ENCODE data around the gene LRRN1.

The LRRN1 gene

GRCh38 chr3:3816034-3816433, 16.8 kb downstream of the LRRN1 start:
- H3K9me3 ChIP-seq (ENCODE audit: insufficient read depth, low read length) = no peaks in the 10 kb centered on the region
- H2AFZ ChIP-seq (ENCODE audit: low read depth, low read length) = no peak overlapping the region
- no peak overlapping the region for H3K27ac ChIP-seq (ENCODE audit: low read length)
- peaks cover 6% of the 10 kb centered on the region; the same call in 1 of the 2 replicates for H3K27me3 ChIP-seq (ENCODE audit: low read depth, low read length)
- no peaks in the 10 kb centered on the region for H3K79me2 ChIP-seq (ENCODE audit: low read length)
- no peaks in the 10 kb centered on the region for H4K20me1 ChIP-seq (ENCODE audit: insufficient read depth, low read length)
- TF ChIP-seq CTCF (IDR thresholded peaks at IDR 0.05; ENCODE audit: low read depth, low read length) (no peak), EZH2phosphoT487 (IDR thresholded peaks at IDR 0.05; ENCODE audit: low read depth) (no peak)
- no peak overlapping the region for H3K4me3 ChIP-seq (ENCODE audit: low read length)
- H3K4me2 ChIP-seq (ENCODE audit: low read length) = no peak overlapping the region
- no peaks in the 10 kb centered on the region for H3K4me1 ChIP-seq (ENCODE audit: low read length)
- H3K9ac ChIP-seq (ENCODE audit: low read length) = no peak overlapping the region
- no peaks in the 10 kb centered on the region for H3K36me3 ChIP-seq (replicated peaks; ENCODE audit: low read depth, low read length)

DNA sequence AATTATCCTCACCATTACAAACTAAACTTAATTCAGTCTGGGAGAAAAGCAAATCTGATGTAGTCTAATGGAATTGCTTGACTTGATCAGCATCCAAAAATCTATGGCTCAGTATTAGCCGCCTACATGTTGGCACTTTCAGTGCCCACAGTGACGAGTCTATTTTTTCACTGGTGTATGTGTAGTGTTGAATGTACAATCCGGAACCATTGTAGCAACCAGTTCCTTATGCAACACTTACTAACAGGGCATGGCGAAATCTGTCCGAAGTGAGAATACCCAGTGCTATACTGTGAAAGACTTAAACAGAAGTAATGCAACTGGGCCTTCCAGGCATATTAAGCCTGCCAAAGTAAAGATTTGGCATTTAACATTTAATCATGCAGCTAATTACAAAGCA, 18.6 kb downstream of the LRRN1 start:
- TF ChIP-seq CTCF (IDR thresholded peaks at IDR 0.05; ENCODE audit: low read depth, low read length) (no peak), EZH2phosphoT487 (IDR thresholded peaks at IDR 0.05; ENCODE audit: low read depth) (no peak)
- Histone ChIP-seq H2AFZ (ENCODE audit: low read depth, low read length) (no peak overlapping the region), H3K4me3 (ENCODE audit: low read length) (no peak overlapping the region), H3K4me1 (ENCODE audit: low read length) (no peaks in the 10 kb centered on the region), H3K9me3 (ENCODE audit: insufficient read depth, low read length) (no peaks in the 10 kb centered on the region), H3K4me2 (ENCODE audit: low read length) (no peak overlapping the region), H3K79me2 (ENCODE audit: low read length) (no peaks in the 10 kb centered on the region), H3K27me3 (ENCODE audit: low read depth, low read length) (no peaks in the 10 kb centered on the region), H4K20me1 (ENCODE audit: insufficient read depth, low read length) (no peaks in the 10 kb centered on the region), H3K27ac (ENCODE audit: low read length) (no peak overlapping the region), H3K36me3 (replicated peaks; ENCODE audit: low read depth, low read length) (no peaks in the 10 kb centered on the region), H3K9ac (ENCODE audit: low read length) (no peak overlapping the region)

DNA sequence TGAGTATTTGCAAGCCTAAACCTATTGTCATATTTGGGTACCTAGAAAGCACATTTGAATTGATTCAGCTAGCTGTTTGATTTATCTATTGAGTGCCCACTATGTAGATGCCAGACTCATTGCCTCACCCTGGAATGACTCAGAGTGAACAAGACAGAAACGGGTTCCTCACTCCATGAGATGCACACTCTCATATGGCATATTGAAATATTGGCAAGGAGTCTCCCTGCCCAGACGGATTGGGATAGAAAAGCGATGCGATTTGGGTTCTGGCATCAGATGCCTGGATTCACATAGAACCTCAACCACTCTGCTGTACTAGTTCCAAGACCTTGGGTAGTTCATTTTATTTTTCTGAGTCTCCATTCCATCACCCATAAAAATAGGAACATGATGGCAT, 22.5 kb downstream of the LRRN1 start:
- Histone ChIP-seq H3K36me3 (replicated peaks; ENCODE audit: low read depth, low read length) (no peaks in the 10 kb centered on the region), H4K20me1 (ENCODE audit: insufficient read depth, low read length) (no peaks in the 10 kb centered on the region), H3K4me3 (ENCODE audit: low read length) (no peak overlapping the region), H3K4me1 (ENCODE audit: low read length) (no peaks in the 10 kb centered on the region), H3K27me3 (ENCODE audit: low read depth, low read length) (no peaks in the 10 kb centered on the region), H3K27ac (ENCODE audit: low read length) (no peak overlapping the region), H3K9ac (ENCODE audit: low read length) (no peak overlapping the region), H3K9me3 (ENCODE audit: insufficient read depth, low read length) (no peaks in the 10 kb centered on the region), H2AFZ (ENCODE audit: low read depth, low read length) (no peak overlapping the region), H3K4me2 (ENCODE audit: low read length) (no peak overlapping the region), H3K79me2 (ENCODE audit: low read length) (no peaks in the 10 kb centered on the region)
- no peak for TF ChIP-seq CTCF (IDR thresholded peaks at IDR 0.05; ENCODE audit: low read depth, low read length)
- no peak for TF ChIP-seq EZH2phosphoT487 (IDR thresholded peaks at IDR 0.05; ENCODE audit: low read depth)

DNA sequence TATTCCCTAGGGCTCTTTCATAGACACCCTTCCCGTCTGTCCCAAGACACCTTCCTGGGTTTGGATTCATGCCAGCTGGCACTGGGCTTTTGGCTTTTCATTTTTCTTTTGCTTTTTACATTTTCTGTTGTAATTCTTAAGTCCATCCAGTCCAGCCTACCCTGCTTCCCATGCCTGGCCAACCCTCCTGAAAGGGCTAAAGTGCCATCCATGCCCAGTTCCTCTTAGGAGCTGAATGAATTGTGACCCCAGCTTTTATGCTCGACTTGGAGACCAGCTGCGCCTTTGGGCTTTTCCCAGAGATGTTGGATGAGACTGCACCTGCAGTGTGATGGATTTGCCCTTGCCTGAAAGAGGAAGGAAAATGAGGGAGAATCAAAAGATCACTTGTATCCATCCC, 25.8 kb downstream of the LRRN1 start:
- Histone ChIP-seq H2AFZ (ENCODE audit: low read depth, low read length) (no peak overlapping the region), H3K4me3 (ENCODE audit: low read length) (no peak overlapping the region), H3K36me3 (replicated peaks; ENCODE audit: low read depth, low read length) (no peaks in the 10 kb centered on the region), H3K9ac (ENCODE audit: low read length) (no peak overlapping the region), H3K4me1 (ENCODE audit: low read length) (no peaks in the 10 kb centered on the region), H3K4me2 (ENCODE audit: low read length) (no peak overlapping the region), H3K9me3 (ENCODE audit: insufficient read depth, low read length) (no peaks in the 10 kb centered on the region), H3K27ac (ENCODE audit: low read length) (no peak overlapping the region), H3K27me3 (ENCODE audit: low read depth, low read length) (no peaks in the 10 kb centered on the region), H4K20me1 (ENCODE audit: insufficient read depth, low read length) (no peaks in the 10 kb centered on the region), H3K79me2 (ENCODE audit: low read length) (no peaks in the 10 kb centered on the region)
- no peak for TF ChIP-seq EZH2phosphoT487 (IDR thresholded peaks at IDR 0.05; ENCODE audit: low read depth)
- TF ChIP-seq CTCF (IDR thresholded peaks at IDR 0.05; ENCODE audit: low read depth, low read length) = no peak
